A549 (cell line): ENCODE data around the gene BCKDHA. TPM values are rescaled to one million over a fixed set of nuclear protein-coding genes. Genes with fewer than 3 reads are reported as not detected.

Experiments used
- ATAC-seq, 2 experiments: fragments of 200-7000 bp in 1 of 2; fragments of >200 bp in 1 of 2; cut with Nextera tagmentation in 1 of 2; cut with Tn5 transposase in 1 of 2; 3 replicates each; pipeline versions ENCODE4 v1.8.0 to v1.9.1; 2018 to 2020; ENCODE audit warnings: mild to moderate bottlenecking in 1 of 2, moderate library complexity in 1 of 2
- CTCF ChIA-PET: fragments of 300-600 bp; sonication (Branson Sonifier 250); formaldehyde crosslinking; extraction: SDS; loops from one replicate; lab custom pipeline; 2021; ENCODE audit warnings: antibody characterized with exemption, inconsistent platforms; lab: Yijun Ruan, JAX
- POLR2A ChIA-PET: fragments of 350-600 bp; formaldehyde crosslinking; extraction: SDS; loops from one replicate; lab custom pipeline; 2021; ENCODE audit warnings: antibody characterized with exemption, inconsistent platforms; lab: Yijun Ruan, JAX
- DNase-seq, 2 experiments: peaks; one replicate each; pipeline versions ENCODE4 v3.0.0 to v3.0.0-alpha.2; 2011 to 2016; ENCODE audit warnings: low read depth in 1 of 2, low spot score in 1 of 2
- FAIRE-seq: peaks from 2 replicates; lab custom pipeline; 2011; peaks lifted over from hg19 to GRCh38; lab: Jason Lieb, UNC
- H3K27ac ChIP-seq, 2 experiments: fragments of >200 bp; sonication (Bioruptor Twin); formaldehyde crosslinking; 3 replicates each; pipeline ENCODE4 v1.5.1; 2016 to 2017
- H3K4me1 ChIP-seq: fragments of >200 bp; sonication (Bioruptor Twin); formaldehyde crosslinking; 3 replicates; pipeline ENCODE4 v1.6.1; 2016
- H3K4me2 ChIP-seq: fragments of >200 bp; sonication (Bioruptor Twin); formaldehyde crosslinking; 3 replicates; pipeline ENCODE4 v1.6.1; 2016
- H3K4me3 ChIP-seq: fragments of >200 bp; sonication (Bioruptor Twin); formaldehyde crosslinking; 3 replicates; pipeline ENCODE4 v1.5.1; 2016
- H3K9me3 ChIP-seq: fragments of >200 bp; sonication (Bioruptor Twin); formaldehyde crosslinking; 3 replicates; pipeline ENCODE4 v1.6.1; 2016
- CEBPB ChIP-seq, 2 experiments: fragments of >200 bp in 1 of 2; sonication (Bioruptor Twin) in 1 of 2; formaldehyde crosslinking in 1 of 2; IDR thresholded peaks; 2 replicates each; pipeline ENCODE4 v1.6.1; 2012 to 2016
- E2F6 ChIP-seq: IDR thresholded peaks from 2 replicates; pipeline ENCODE4 v1.6.1; 2012; ENCODE audit warnings: low read depth, borderline replicate concordance
- GATA3 ChIP-seq: IDR thresholded peaks from 2 replicates; pipeline ENCODE4 v1.6.1; 2012; ENCODE audit warnings: borderline replicate concordance
- HDAC2 ChIP-seq: fragments of 200-600 bp; sonication (generic); IDR thresholded peaks from 2 replicates; pipeline ENCODE4 v1.6.1; 2016
- HEYL ChIP-seq: fragments of 250-450 bp; sonication (Bioruptor Pico); IDR thresholded peaks from 2 replicates; pipeline ENCODE4 v1.8.0; 2021; ENCODE audit warnings: mild to moderate bottlenecking, moderate library complexity
- JUN ChIP-seq, 2 experiments: fragments of >200 bp; sonication (Bioruptor Twin); formaldehyde crosslinking; IDR thresholded peaks; 2 replicates in 1 of 2; 3 replicates in 1 of 2; pipeline ENCODE4 v1.6.1; 2016 to 2017
- KDM1A ChIP-seq: fragments of 200-600 bp; sonication (generic); IDR thresholded peaks from 2 replicates; pipeline ENCODE4 v1.6.1; 2016; ENCODE audit warnings: low read depth, mild to moderate bottlenecking
- KDM5A ChIP-seq: fragments of 200-600 bp; sonication (generic); IDR thresholded peaks from 2 replicates; pipeline ENCODE4 v1.6.1; 2016; ENCODE audit warnings: antibody characterized with exemption, mild to moderate bottlenecking
- MAFK ChIP-seq: fragments of 450-650 bp; IDR thresholded peaks from 2 replicates; pipeline ENCODE4 v1.6.1; 2014; ENCODE audit not compliant: partially characterized antibody
- NR3C1 ChIP-seq: fragments of >200 bp; sonication (Bioruptor Twin); formaldehyde crosslinking; IDR thresholded peaks from 3 replicates; pipeline ENCODE4 v1.6.1; 2017
- SMC3 ChIP-seq: fragments of >200 bp; sonication (Bioruptor Twin); formaldehyde crosslinking; IDR thresholded peaks from 3 replicates; pipeline ENCODE4 v1.6.1; 2018; ENCODE audit warnings: inconsistent platforms
- ZC3H11A ChIP-seq: fragments of 450-650 bp; IDR thresholded peaks from 2 replicates; pipeline ENCODE4 v1.6.1; 2014; ENCODE audit warnings: antibody characterized with exemption, mild to moderate bottlenecking
- ZFP36 ChIP-seq: fragments of 450-650 bp; IDR thresholded peaks from 2 replicates; pipeline ENCODE4 v1.6.1; 2014; ENCODE audit warnings: borderline replicate concordance; ENCODE audit not compliant: partially characterized antibody
- ZNF302 ChIP-seq: fragments of 250-450 bp; sonication (Bioruptor Pico); IDR thresholded peaks from 2 replicates; pipeline ENCODE4 v1.9.0; 2021; ENCODE audit warnings: inconsistent platforms, mild to moderate bottlenecking, moderate library complexity
- WGBS: methylation state at CpG from one replicate; pipeline ENCODE4 v1.1.6; 2017; ENCODE audit errors: missing lambda C conversion rate; 5-methylcytosine and 5-hydroxymethylcytosine counted together
- polyA plus RNA-seq, 4 experiments: library from polyadenylated mRNA; depleted of rRNA in 3 of 4; stranded (reverse); fragments of >200 nt; fragmentation: RNase III in 1 of 4; extraction: RNeasy Plus Mini Kit Qiagen cat#74134 plus additional on column Dnase treatment in 1 of 4; gene quantifications; 2 replicates in 3 of 4; 3 replicates in 1 of 4; pipeline ENCODE4 v1.2.3, GENCODE V29; 2011 to 2017
- TF ChIP-seq, protein P1 (sequence below): fragments of 250-450 bp; sonication (Bioruptor Pico); IDR thresholded peaks from 2 replicates; pipeline ENCODE4 v1.5.0; 2020; ENCODE audit warnings: low read depth, mild to moderate bottlenecking, moderate library complexity
- TF ChIP-seq, protein P2 (sequence below): fragments of 200-600 bp; sonication (generic); IDR thresholded peaks from 2 replicates; pipeline ENCODE4 v1.6.1; 2016; ENCODE audit warnings: antibody characterized with exemption, mild to moderate bottlenecking, moderate library complexity
- TF ChIP-seq, protein P3 (sequence below): fragments of >200 bp; sonication (Bioruptor Twin); formaldehyde crosslinking; IDR thresholded peaks from 3 replicates; pipeline ENCODE4 v1.6.1; 2016

The BCKDHA gene
- polyA plus RNA-seq, 2 of the 4 experiments (the other 2 are of a cell fraction), result 42.9 to 44.4 TPM

- FAIRE-seq (no peak), DNase-seq (no peak)
- CTCF ChIA-PET, result interaction anchor here (0.6 to 3.8 kb wide), 9 partner anchors 8 to 145 kb away, joined by 3 to 13 read pairs (median 5); partner anchors contain the start of gene DMAC2
- Histone ChIP-seq H3K9me3 (no peaks in the 10 kb centered on the region), H3K27ac (no peak overlapping the region)
- WGBS, result 93% methylated on average over 28 of the region's 28 CpGs
- TF ChIP-seq KDM1A (no peak), ZC3H11A (no peak), ZNF302 (no peak), KDM5A (no peak), SMC3 (no peak), MAFK (no peak), CEBPB (IDR thresholded peaks at IDR 0.05) (no peak)
- TF ChIP-seq, protein P1, sequence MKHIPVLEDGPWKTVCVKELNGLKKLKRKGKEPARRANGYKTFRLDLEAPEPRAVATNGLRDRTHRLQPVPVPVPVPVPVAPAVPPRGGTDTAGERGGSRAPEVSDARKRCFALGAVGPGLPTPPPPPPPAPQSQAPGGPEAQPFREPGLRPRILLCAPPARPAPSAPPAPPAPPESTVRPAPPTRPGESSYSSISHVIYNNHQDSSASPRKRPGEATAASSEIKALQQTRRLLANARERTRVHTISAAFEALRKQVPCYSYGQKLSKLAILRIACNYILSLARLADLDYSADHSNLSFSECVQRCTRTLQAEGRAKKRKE (CRISPR knock-in tag), result no peak
- TF ChIP-seq, all 56 proteins: peak for 0
- no peak overlapping the region for H3K4me2 ChIP-seq
- no peaks in the 10 kb centered on the region for H3K4me1 ChIP-seq
- H3K4me3 ChIP-seq, result no peak overlapping the region
- POLR2A ChIA-PET, result interaction anchor here (1.2 to 1.9 kb wide), 2 partner anchors 14 to 61 kb away, joined by 6 to 8 read pairs; partner anchors contain the start of gene DMAC2
- ATAC-seq, result no peak
Measured at GRCh38 chr19:41425174-41426115, 27.8 kb downstream of the BCKDHA start.

DNA sequence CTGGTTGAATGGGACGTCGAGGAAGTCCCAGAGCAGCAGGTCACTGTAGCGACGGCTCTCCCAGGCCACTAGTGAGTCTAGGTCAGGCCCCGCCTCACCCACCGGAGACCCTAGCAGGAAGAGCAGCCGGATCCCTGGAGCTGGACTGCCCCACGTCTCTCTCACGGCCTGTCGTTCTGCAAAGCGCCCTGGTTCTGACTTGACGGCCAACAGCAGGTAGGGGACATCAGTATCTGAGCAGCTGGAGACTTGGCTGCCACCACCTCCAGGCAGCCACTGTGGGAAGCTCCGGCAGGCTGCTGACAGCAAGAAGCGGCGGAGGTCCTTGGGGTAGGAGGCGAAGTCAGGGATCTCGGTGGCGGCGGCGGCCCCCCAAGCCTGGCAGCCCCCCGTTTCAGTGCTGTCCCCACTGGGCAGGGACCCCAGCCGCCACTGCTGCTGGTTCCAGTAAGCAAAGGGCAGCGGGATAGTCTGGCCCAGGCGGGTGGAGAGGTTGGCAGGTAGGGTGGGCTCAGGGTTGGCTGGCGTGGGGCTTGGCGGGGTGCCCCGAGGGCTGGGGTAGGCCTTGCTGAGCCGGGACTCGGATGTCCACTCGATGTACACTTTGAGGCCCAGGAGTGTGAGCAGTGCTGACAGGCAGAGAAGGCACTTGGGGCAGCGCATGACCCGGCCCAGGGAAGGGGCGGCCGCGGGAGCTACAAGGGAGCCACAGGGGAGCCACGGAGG, 28.7 kb downstream of the BCKDHA start:
- ATAC-seq, result no peak; a peak in 1 of 6 replicates
- Histone ChIP-seq H3K4me2 (no peak overlapping the region), H3K27ac (no peak overlapping the region), H3K9me3 (no peaks in the 10 kb centered on the region), H3K4me3 (no peak overlapping the region), H3K4me1 (no peaks in the 10 kb centered on the region)
- DNase-seq, result no peak
- POLR2A ChIA-PET, result interaction anchor here (1.9 kb wide), 1 partner anchor 13 kb away, joined by 8 read pairs; the partner anchor contains the start of gene DMAC2
- no peak for TF ChIP-seq NR3C1
- no peak for TF ChIP-seq HDAC2
- TF ChIP-seq E2F6, result no peak
- TF ChIP-seq, protein P2, sequence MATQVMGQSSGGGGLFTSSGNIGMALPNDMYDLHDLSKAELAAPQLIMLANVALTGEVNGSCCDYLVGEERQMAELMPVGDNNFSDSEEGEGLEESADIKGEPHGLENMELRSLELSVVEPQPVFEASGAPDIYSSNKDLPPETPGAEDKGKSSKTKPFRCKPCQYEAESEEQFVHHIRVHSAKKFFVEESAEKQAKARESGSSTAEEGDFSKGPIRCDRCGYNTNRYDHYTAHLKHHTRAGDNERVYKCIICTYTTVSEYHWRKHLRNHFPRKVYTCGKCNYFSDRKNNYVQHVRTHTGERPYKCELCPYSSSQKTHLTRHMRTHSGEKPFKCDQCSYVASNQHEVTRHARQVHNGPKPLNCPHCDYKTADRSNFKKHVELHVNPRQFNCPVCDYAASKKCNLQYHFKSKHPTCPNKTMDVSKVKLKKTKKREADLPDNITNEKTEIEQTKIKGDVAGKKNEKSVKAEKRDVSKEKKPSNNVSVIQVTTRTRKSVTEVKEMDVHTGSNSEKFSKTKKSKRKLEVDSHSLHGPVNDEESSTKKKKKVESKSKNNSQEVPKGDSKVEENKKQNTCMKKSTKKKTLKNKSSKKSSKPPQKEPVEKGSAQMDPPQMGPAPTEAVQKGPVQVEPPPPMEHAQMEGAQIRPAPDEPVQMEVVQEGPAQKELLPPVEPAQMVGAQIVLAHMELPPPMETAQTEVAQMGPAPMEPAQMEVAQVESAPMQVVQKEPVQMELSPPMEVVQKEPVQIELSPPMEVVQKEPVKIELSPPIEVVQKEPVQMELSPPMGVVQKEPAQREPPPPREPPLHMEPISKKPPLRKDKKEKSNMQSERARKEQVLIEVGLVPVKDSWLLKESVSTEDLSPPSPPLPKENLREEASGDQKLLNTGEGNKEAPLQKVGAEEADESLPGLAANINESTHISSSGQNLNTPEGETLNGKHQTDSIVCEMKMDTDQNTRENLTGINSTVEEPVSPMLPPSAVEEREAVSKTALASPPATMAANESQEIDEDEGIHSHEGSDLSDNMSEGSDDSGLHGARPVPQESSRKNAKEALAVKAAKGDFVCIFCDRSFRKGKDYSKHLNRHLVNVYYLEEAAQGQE, result no peak
- TF ChIP-seq, protein P3, sequence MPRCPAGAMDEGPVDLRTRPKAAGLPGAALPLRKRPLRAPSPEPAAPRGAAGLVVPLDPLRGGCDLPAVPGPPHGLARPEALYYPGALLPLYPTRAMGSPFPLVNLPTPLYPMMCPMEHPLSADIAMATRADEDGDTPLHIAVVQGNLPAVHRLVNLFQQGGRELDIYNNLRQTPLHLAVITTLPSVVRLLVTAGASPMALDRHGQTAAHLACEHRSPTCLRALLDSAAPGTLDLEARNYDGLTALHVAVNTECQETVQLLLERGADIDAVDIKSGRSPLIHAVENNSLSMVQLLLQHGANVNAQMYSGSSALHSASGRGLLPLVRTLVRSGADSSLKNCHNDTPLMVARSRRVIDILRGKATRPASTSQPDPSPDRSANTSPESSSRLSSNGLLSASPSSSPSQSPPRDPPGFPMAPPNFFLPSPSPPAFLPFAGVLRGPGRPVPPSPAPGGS, result no peak
- no peak for TF ChIP-seq SMC3
- no peak for TF ChIP-seq HEYL (CRISPR knock-in tag)
- TF ChIP-seq JUN (IDR thresholded peaks at IDR 0.05), result no peak
- TF ChIP-seq ZFP36, result no peak
- no peak for TF ChIP-seq GATA3
- CTCF ChIA-PET, result interaction anchor here (0.9 to 8.1 kb wide), 9 partner anchors 9 to 144 kb away, joined by 3 to 52 read pairs (median 6); partner anchors contain the start of gene DMAC2
- FAIRE-seq, result no peak
- WGBS, result 93% methylated on average over 36 of the region's 36 CpGs
